ENCODE data around the gene PPP1R37. TPM values are rescaled to one million over a fixed set of nuclear protein-coding genes. Genes with fewer than 3 reads are reported as not detected.

PPP1R37 gene
- total RNA-seq, 1 experiment from 2014 or later, result 46.4 TPM

- TF ChIP-seq EZH2 (IDR thresholded peaks at IDR 0.05; ENCODE audit: low read length, unreplicated experiment), result no peak
- TF ChIP-seq, protein P1, sequence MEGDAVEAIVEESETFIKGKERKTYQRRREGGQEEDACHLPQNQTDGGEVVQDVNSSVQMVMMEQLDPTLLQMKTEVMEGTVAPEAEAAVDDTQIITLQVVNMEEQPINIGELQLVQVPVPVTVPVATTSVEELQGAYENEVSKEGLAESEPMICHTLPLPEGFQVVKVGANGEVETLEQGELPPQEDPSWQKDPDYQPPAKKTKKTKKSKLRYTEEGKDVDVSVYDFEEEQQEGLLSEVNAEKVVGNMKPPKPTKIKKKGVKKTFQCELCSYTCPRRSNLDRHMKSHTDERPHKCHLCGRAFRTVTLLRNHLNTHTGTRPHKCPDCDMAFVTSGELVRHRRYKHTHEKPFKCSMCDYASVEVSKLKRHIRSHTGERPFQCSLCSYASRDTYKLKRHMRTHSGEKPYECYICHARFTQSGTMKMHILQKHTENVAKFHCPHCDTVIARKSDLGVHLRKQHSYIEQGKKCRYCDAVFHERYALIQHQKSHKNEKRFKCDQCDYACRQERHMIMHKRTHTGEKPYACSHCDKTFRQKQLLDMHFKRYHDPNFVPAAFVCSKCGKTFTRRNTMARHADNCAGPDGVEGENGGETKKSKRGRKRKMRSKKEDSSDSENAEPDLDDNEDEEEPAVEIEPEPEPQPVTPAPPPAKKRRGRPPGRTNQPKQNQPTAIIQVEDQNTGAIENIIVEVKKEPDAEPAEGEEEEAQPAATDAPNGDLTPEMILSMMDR (conservative IDR thresholded peaks at IDR 0.05; ENCODE audit: low read depth, low read length), result no peak
- TF ChIP-seq EZH2phosphoT487 (IDR thresholded peaks at IDR 0.05; ENCODE audit: borderline replicate concordance, low read length), result no peak
- Histone ChIP-seq H3K9me2 (replicated peaks; ENCODE audit: low read length) (no peaks in the 10 kb centered on the region), H3K36me3 (ENCODE audit: low read depth, low read length) (no peaks in the 10 kb centered on the region), H3K4me1 (ENCODE audit: insufficient read depth, low read length) (peaks cover 23% of the 10 kb centered on the region), H3K9ac (ENCODE audit: low read length) (no peak overlapping the region), H3K27ac (ENCODE audit: low read length) (no peak overlapping the region), H2AFZ (ENCODE audit: low read length) (no peak overlapping the region), H3K4me2 (ENCODE audit: low read length) (no peak overlapping the region), H3F3A (ENCODE audit: low read length, unreplicated experiment) (no peaks in the 10 kb centered on the region), H3K79me2 (ENCODE audit: low read length) (peaks cover 89% of the 10 kb centered on the region), H3K4me3 (ENCODE audit: low read length) (no peak overlapping the region), H3K9me3 (ENCODE audit: low read length) (no peaks in the 10 kb centered on the region), H4K20me1 (ENCODE audit: low read length) (peaks cover 12% of the 10 kb centered on the region; the same call in 1 of the 2 replicates), H3K27me3 (ENCODE audit: low read length) (no peaks in the 10 kb centered on the region)
- CTCF ChIA-PET, result no interaction called here
- intact Hi-C loops (cut with micrococcal nuclease), result no loop called here
- POLR2A ChIA-PET (ENCODE audit: unreplicated experiment), result no interaction called here
- no peak for ATAC-seq
- no TSS peak for BruUV-seq (replicated peaks)
- no peak for DNase-seq
Measured at GRCh38 chr19:45102481-45102880, 9.5 kb downstream of the PPP1R37 start.

GRCh38 chr19:45103156-45103507 is 10.2 kb downstream of the PPP1R37 start:
- Histone ChIP-seq H3K4me3 (ENCODE audit: low read length) (no peak overlapping the region), H3K9me3 (ENCODE audit: low read length) (no peaks in the 10 kb centered on the region), H2AFZ (ENCODE audit: low read length) (no peak overlapping the region), H4K20me1 (ENCODE audit: low read length) (peaks cover 12% of the 10 kb centered on the region; the same call in 1 of the 2 replicates), H3K27me3 (ENCODE audit: low read length) (no peaks in the 10 kb centered on the region), H3F3A (ENCODE audit: low read length, unreplicated experiment) (no peaks in the 10 kb centered on the region), H3K4me2 (ENCODE audit: low read length) (no peak overlapping the region), H3K9ac (ENCODE audit: low read length) (no peak overlapping the region), H3K27ac (ENCODE audit: low read length) (no peak overlapping the region), H3K79me2 (ENCODE audit: low read length) (peaks cover 89% of the 10 kb centered on the region), H3K9me2 (replicated peaks; ENCODE audit: low read length) (no peaks in the 10 kb centered on the region), H3K36me3 (ENCODE audit: low read depth, low read length) (no peaks in the 10 kb centered on the region), H3K4me1 (ENCODE audit: insufficient read depth, low read length) (peaks cover 17% of the 10 kb centered on the region)
- intact Hi-C loops (cut with micrococcal nuclease), result no loop called here
- ChIA-PET POLR2A (ENCODE audit: unreplicated experiment) (no interaction called here), CTCF (no interaction called here)
- ATAC-seq (no peak), DNase-seq (no peak)
- TF ChIP-seq EZH2phosphoT487 (IDR thresholded peaks at IDR 0.05; ENCODE audit: borderline replicate concordance, low read length) (no peak), EZH2 (IDR thresholded peaks at IDR 0.05; ENCODE audit: low read length, unreplicated experiment) (no peak)
- TF ChIP-seq, protein P1 (conservative IDR thresholded peaks at IDR 0.05; ENCODE audit: low read depth, low read length), result no peak
- no TSS peak for BruUV-seq (replicated peaks)

GRCh38 chr19:45103508-45104319 is 10.7 kb downstream of the PPP1R37 start:
- DNase-seq (no peak), ATAC-seq (no peak)
- no peaks in the 10 kb centered on the region for H3F3A ChIP-seq (ENCODE audit: low read length, unreplicated experiment)
- H3K36me3 ChIP-seq (ENCODE audit: low read depth, low read length), result no peaks in the 10 kb centered on the region
- H3K4me3 ChIP-seq (ENCODE audit: low read length), result no peak overlapping the region
- BruUV-seq (replicated peaks), result no TSS peak
- peaks cover 87% of the 10 kb centered on the region for H3K79me2 ChIP-seq (ENCODE audit: low read length)
- H3K27me3 ChIP-seq (ENCODE audit: low read length), result no peaks in the 10 kb centered on the region
- TF ChIP-seq, protein P1 (conservative IDR thresholded peaks at IDR 0.05; ENCODE audit: low read depth, low read length), result no peak
- H4K20me1 ChIP-seq (ENCODE audit: low read length), result peaks cover 8% of the 10 kb centered on the region; the same call in 1 of the 2 replicates
- no peaks in the 10 kb centered on the region for H3K9me3 ChIP-seq (ENCODE audit: low read length)
- CTCF ChIA-PET, result no interaction called here
- no peak overlapping the region for H2AFZ ChIP-seq (ENCODE audit: low read length)
- no peak overlapping the region for H3K4me2 ChIP-seq (ENCODE audit: low read length)
- intact Hi-C loops (cut with micrococcal nuclease), result no loop called here
- no peak overlapping the region for H3K9ac ChIP-seq (ENCODE audit: low read length)
- no peak overlapping the region for H3K27ac ChIP-seq (ENCODE audit: low read length)
- no peaks in the 10 kb centered on the region for H3K9me2 ChIP-seq (replicated peaks; ENCODE audit: low read length)
- H3K4me1 ChIP-seq (ENCODE audit: insufficient read depth, low read length), result peaks cover 11% of the 10 kb centered on the region
- POLR2A ChIA-PET (ENCODE audit: unreplicated experiment), result no interaction called here

All from PC-3 (cell line).